Activated B cell treated with CpG ODN at 0.5 μM for 24 hours (primary cell): ENCODE data around the gene OR6K2. TPM values are rescaled to one million over a fixed set of nuclear protein-coding genes. Genes with fewer than 3 reads are reported as not detected.
"Not testable (repeated sequence)": the region's sequence is repeated elsewhere in the genome, so short reads cannot be mapped to it uniquely, and the experiment has no call there.

Source experiments
- ATAC-seq: fragments of 200-7000 bp; cut with Tn5 transposase; one replicate; pipeline ENCODE4 v1.10.0; 2021; ENCODE audit warnings: low read depth, mild to moderate bottlenecking, moderate library complexity
- CTCF ChIA-PET: fragments of 350-600 bp; sonication (Branson Sonifier 250); formaldehyde crosslinking; loops from one replicate; lab custom pipeline; 2021; ENCODE audit warnings: antibody characterized with exemption; lab: Charles Lee
- POLR2A ChIA-PET: fragments of 350-600 bp; sonication (Branson Sonifier 250); formaldehyde crosslinking; loops from one replicate; lab custom pipeline; 2021; ENCODE audit warnings: antibody characterized with exemption; lab: Charles Lee
- DNase-seq: peaks from one replicate; pipeline ENCODE4 v3.0.0; 2022
- H3K27ac Mint-ChIP-seq: one replicate; pipeline ENCODE4 v1.8.0; 2020; ENCODE audit warnings: mixed read lengths
- H3K27me3 Mint-ChIP-seq: one replicate; pipeline ENCODE4 v1.8.0; 2021; ENCODE audit warnings: mixed read lengths
- H3K36me3 Mint-ChIP-seq: one replicate; pipeline ENCODE4 v1.8.0; 2021; ENCODE audit warnings: low read depth, mixed read lengths
- H3K4me1 Mint-ChIP-seq: one replicate; pipeline ENCODE4 v1.8.0; 2021; ENCODE audit warnings: mixed read lengths
- H3K4me3 Mint-ChIP-seq: one replicate; pipeline ENCODE4 v1.8.0; 2020; ENCODE audit warnings: mild to moderate bottlenecking, mixed read lengths
- H3K9me3 Mint-ChIP-seq: one replicate; pipeline ENCODE4 v1.8.0; 2020; ENCODE audit warnings: mixed read lengths
- intact Hi-C: fragments of 100-400 bp; cut with micrococcal nuclease; formaldehyde crosslinking; loops from one replicate; pipeline ENCODE4 v1.15.1; 2024
- total RNA-seq: library from RNA; stranded (reverse); gene quantifications from 2 replicates; pipeline ENCODE4 v1.2.3, GENCODE V29; 2022
- TF ChIP-seq, protein P1 (sequence below): fragments of 200-600 bp; IDR thresholded peaks from one replicate; pipeline ENCODE4 v1.8.0; 2022; ENCODE audit warnings: antibody characterized with exemption, mild to moderate bottlenecking

OR6K2 gene
- total RNA-seq, 1 donor from 2014 or later, result not detected

DNA sequence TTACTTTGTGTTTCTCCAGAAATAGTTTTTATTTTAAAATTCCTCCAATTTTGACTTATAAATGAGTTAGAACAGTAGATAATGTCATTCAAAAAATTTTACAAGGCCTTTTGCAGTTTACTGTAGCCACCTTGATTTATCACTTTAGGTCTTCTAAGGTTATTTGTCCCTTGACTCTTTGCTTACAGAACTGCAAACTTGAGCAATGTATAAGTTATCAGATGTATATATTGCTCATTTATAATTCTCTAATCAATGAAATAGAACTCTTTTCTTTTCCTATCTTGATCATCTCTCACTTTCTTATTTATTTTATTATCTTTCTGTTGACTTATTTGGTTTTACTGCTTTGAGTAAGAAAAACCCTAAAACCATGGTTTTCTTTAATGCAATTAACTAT is 8.1 kb downstream of the OR6K2 start:
- Mint-ChIP-seq H3K9me3 (no peaks in the 10 kb centered on the region), H3K27ac (no peak overlapping the region), H3K4me1 (no peaks in the 10 kb centered on the region), H3K4me3 (no peak overlapping the region), H3K27me3 (peaks cover 7% of the 10 kb centered on the region), H3K36me3 (no peaks in the 10 kb centered on the region)
- POLR2A ChIA-PET, result no interaction called here
- CTCF ChIA-PET, result no interaction called here
- intact Hi-C loops, result no loop called here
- ATAC-seq (no peak), DNase-seq (no peak)
- TF ChIP-seq, protein P1, sequence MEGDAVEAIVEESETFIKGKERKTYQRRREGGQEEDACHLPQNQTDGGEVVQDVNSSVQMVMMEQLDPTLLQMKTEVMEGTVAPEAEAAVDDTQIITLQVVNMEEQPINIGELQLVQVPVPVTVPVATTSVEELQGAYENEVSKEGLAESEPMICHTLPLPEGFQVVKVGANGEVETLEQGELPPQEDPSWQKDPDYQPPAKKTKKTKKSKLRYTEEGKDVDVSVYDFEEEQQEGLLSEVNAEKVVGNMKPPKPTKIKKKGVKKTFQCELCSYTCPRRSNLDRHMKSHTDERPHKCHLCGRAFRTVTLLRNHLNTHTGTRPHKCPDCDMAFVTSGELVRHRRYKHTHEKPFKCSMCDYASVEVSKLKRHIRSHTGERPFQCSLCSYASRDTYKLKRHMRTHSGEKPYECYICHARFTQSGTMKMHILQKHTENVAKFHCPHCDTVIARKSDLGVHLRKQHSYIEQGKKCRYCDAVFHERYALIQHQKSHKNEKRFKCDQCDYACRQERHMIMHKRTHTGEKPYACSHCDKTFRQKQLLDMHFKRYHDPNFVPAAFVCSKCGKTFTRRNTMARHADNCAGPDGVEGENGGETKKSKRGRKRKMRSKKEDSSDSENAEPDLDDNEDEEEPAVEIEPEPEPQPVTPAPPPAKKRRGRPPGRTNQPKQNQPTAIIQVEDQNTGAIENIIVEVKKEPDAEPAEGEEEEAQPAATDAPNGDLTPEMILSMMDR, result no peak

- intact Hi-C loops, result no loop called here
- peaks cover 7% of the 10 kb centered on the region for H3K27me3 Mint-ChIP-seq
Measured at GRCh38 chr1:158691907-158692306, 8.5 kb downstream of the OR6K2 start.

DNA sequence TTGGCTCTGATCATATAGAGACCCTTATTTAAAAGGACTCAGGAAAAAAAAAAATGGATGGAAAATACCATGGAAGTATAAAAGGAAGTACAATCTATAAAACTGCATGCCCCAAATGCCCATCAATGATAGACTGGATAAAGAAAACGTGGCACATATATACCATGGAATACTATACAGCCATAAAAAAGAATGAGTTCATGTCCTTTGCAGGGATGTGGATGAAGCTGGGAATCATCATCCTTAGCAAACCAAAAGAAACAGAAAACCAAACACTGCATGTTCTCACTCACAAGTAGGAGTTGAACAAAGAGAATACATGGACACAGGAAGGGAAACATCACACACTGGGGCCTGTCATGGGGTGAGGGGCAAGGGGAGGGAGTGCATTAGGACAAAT is 9.3 kb downstream of the OR6K2 start:
- intact Hi-C loops, H3K4me3 Mint-ChIP-seq, ATAC-seq, POLR2A ChIA-PET, H3K4me1 Mint-ChIP-seq, H3K9me3 Mint-ChIP-seq, DNase-seq, CTCF ChIA-PET, H3K36me3 Mint-ChIP-seq, H3K27ac Mint-ChIP-seq: not testable (repeated sequence)
- H3K27me3 Mint-ChIP-seq, result peaks cover 10% of the 10 kb centered on the region

More at GRCh38 chr1:158691907-158692306, 8.5 kb downstream of the OR6K2 start:
- ATAC-seq, result no peak
- H3K27ac Mint-ChIP-seq, result no peak overlapping the region
- no peak overlapping the region for H3K4me3 Mint-ChIP-seq
- DNase-seq, result no peak
- ChIA-PET POLR2A (no interaction called here), CTCF (no interaction called here)
- no peaks in the 10 kb centered on the region for H3K9me3 Mint-ChIP-seq
- no peaks in the 10 kb centered on the region for H3K4me1 Mint-ChIP-seq
- no peaks in the 10 kb centered on the region for H3K36me3 Mint-ChIP-seq
- TF ChIP-seq, protein P1, result no peak

GRCh38 chr1:158689875-158690274 is 10.6 kb downstream of the OR6K2 start:
- TF ChIP-seq, protein P1, result no peak
- Mint-ChIP-seq H3K27ac (no peak overlapping the region), H3K9me3 (no peaks in the 10 kb centered on the region)

GRCh38 chr1:158689110-158689509 is 11.3 kb downstream of the OR6K2 start:
- H3K9me3 Mint-ChIP-seq, result no peaks in the 10 kb centered on the region
- H3K4me1 Mint-ChIP-seq, result no peaks in the 10 kb centered on the region
- ATAC-seq, result no peak
- intact Hi-C loops, result no loop called here
- TF ChIP-seq, protein P1, result no peak
- ChIA-PET POLR2A (no interaction called here), CTCF (no interaction called here)
- H3K36me3 Mint-ChIP-seq, result no peaks in the 10 kb centered on the region
- H3K27ac Mint-ChIP-seq, result no peak overlapping the region
- no peak overlapping the region for H3K4me3 Mint-ChIP-seq
- peaks cover 15% of the 10 kb centered on the region for H3K27me3 Mint-ChIP-seq
- no peak for DNase-seq

More at GRCh38 chr1:158689875-158690274, 10.6 kb downstream of the OR6K2 start:
- no peaks in the 10 kb centered on the region for H3K36me3 Mint-ChIP-seq
- ChIA-PET POLR2A (no interaction called here), CTCF (no interaction called here)
- H3K4me1 Mint-ChIP-seq, result no peaks in the 10 kb centered on the region
- DNase-seq (no peak), ATAC-seq (no peak)
- intact Hi-C loops, result no loop called here
- H3K27me3 Mint-ChIP-seq, result peaks cover 11% of the 10 kb centered on the region
- no peak overlapping the region for H3K4me3 Mint-ChIP-seq

GRCh38 chr1:158688343-158688742 is 12.1 kb downstream of the OR6K2 start:
- CTCF ChIA-PET, H3K27ac Mint-ChIP-seq: not testable (repeated sequence)

More at GRCh38 chr1:158688343-158688742, 12.1 kb downstream of the OR6K2 start:
- ATAC-seq, intact Hi-C loops, H3K36me3 Mint-ChIP-seq, H3K4me3 Mint-ChIP-seq, H3K9me3 Mint-ChIP-seq, DNase-seq, POLR2A ChIA-PET, H3K4me1 Mint-ChIP-seq: not testable (repeated sequence)
- H3K27me3 Mint-ChIP-seq, result peaks cover 17% of the 10 kb centered on the region
